Measurements from ENCODE around the gene ECE1.
"Not testable (repeated sequence)": the region's sequence is repeated elsewhere in the genome, so short reads cannot be mapped to it uniquely, and the experiment has no call there.

DNA sequence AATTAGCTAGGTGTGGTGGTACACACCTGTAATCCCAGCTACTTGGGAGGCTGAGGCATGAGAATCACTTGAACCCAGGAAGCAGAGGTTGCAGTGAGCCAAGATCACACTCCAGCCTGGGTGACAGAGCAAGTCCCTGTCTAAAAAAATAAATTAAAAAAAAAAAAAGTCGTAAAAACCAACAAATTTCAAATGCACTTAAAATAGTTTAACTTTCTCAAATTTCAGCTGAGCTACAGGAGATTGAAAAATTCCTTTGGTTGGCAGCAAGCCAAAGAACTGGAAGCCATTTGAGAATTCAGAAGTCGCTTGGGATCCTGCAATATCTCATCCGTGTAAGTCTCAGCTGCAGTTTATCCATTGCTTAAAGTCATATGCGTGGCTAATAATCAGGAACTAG is 119.4 kb downstream of the ECE1 start:
- TF ChIP-seq POLR2AphosphoS5 (IDR thresholded peaks at IDR 0.05); EP300 (IDR thresholded peaks at IDR 0.05; ENCODE audit: low read depth); POLR2A (IDR thresholded peaks at IDR 0.05): not testable (repeated sequence)
- TF ChIP-seq, protein P1, sequence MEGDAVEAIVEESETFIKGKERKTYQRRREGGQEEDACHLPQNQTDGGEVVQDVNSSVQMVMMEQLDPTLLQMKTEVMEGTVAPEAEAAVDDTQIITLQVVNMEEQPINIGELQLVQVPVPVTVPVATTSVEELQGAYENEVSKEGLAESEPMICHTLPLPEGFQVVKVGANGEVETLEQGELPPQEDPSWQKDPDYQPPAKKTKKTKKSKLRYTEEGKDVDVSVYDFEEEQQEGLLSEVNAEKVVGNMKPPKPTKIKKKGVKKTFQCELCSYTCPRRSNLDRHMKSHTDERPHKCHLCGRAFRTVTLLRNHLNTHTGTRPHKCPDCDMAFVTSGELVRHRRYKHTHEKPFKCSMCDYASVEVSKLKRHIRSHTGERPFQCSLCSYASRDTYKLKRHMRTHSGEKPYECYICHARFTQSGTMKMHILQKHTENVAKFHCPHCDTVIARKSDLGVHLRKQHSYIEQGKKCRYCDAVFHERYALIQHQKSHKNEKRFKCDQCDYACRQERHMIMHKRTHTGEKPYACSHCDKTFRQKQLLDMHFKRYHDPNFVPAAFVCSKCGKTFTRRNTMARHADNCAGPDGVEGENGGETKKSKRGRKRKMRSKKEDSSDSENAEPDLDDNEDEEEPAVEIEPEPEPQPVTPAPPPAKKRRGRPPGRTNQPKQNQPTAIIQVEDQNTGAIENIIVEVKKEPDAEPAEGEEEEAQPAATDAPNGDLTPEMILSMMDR (IDR thresholded peaks at IDR 0.05): not testable (repeated sequence)

Data from transverse colon (tissue), 4 donors.